Upper lobe of right lung (tissue), 1 donor: ENCODE results near the gene ZHX3. TPM values are rescaled to one million over a fixed set of nuclear protein-coding genes. Genes with fewer than 3 reads are reported as not detected.

Source experiments
- ATAC-seq: fragments of 200-7000 bp; cut with Tn5 transposase; one replicate; pipeline ENCODE4 v1.9.1; 2020; ENCODE audit warnings: mild to moderate bottlenecking, moderate library complexity
- DNase-seq: peaks from one replicate; pipeline ENCODE4 v3.0.0-alpha.2; 2020
- H3K27ac ChIP-seq: fragments of 200-600 bp; one replicate; pipeline ENCODE4 v1.8.0; 2022
- H3K27me3 ChIP-seq: fragments of 200-600 bp; one replicate; pipeline ENCODE4 v1.8.0; 2022; ENCODE audit warnings: mild to moderate bottlenecking
- H3K36me3 ChIP-seq: fragments of 200-600 bp; one replicate; pipeline ENCODE4 v1.8.0; 2022
- H3K4me1 ChIP-seq: fragments of 200-600 bp; one replicate; pipeline ENCODE4 v1.8.0; 2022
- H3K4me3 ChIP-seq: fragments of 200-600 bp; one replicate; pipeline ENCODE4 v1.8.0; 2022; ENCODE audit warnings: mild to moderate bottlenecking
- H3K9me3 ChIP-seq: fragments of 200-600 bp; one replicate; pipeline ENCODE4 v1.8.0; 2022
- CTCF ChIP-seq: fragments of 200-600 bp; IDR thresholded peaks from one replicate; pipeline ENCODE4 v1.8.0; 2022; ENCODE audit warnings: antibody characterized with exemption
- intact Hi-C: fragments of 100-400 bp; cut with DNase I; formaldehyde crosslinking; loops from one replicate; pipeline ENCODE4 v1.11.0; 2022
- long read RNA-seq: library from polyadenylated mRNA; unstranded; transcript quantifications from one replicate; pipeline ENCODE4 v2.0.0, GENCODE V29; 2021
- total RNA-seq: library from RNA; stranded (reverse); fragmentation: NEBNext Ultra II Directional; extraction: Animal tissue kit (Norgen Biotek cat#: 25700); gene quantifications from one replicate; pipeline ENCODE4 v1.2.1, GENCODE V29; 2021
- donor health status: DM: no; HTN: yes; CAD: no; lungs with severe emphysema.

ZHX3 gene
- total RNA-seq: 45.3 TPM
- long read RNA-seq, full-length matches to known transcripts: 6 of 37 reads
- long read RNA-seq, partial matches to known transcripts: 6 of 37 reads
- long read RNA-seq, other reads (novel, unspliced or antisense): 25 of 37 reads

GRCh38 chr20:41317546-41318270, at the start of gene ZHX3:
Gene ZHX3, minus strand, starts transcription at chr20:41317731. Its CDS starts 112,815 bp downstream, at chr20:41204916.
- Histone ChIP-seq H3K36me3 (no peaks in the 10 kb centered on the region), H3K27ac (peak within 1 kb of the TSS; percentile 90)
- ATAC-seq: peak; percentile 98

GRCh38 chr20:41367393-41367695, 49.8 kb upstream of the ZHX3 start:
- TF ChIP-seq CTCF: no peak
- no peak for DNase-seq
- peaks cover 42% of the 10 kb centered on the region for H3K27me3 ChIP-seq
- ATAC-seq: no peak
- H3K4me3 ChIP-seq: no peak overlapping the region
- H3K9me3 ChIP-seq: no peaks in the 10 kb centered on the region
- H3K4me1 ChIP-seq: peaks cover 6% of the 10 kb centered on the region
- intact Hi-C loops: no loop called here
- H3K27ac ChIP-seq: no peak overlapping the region
- H3K36me3 ChIP-seq: no peaks in the 10 kb centered on the region

More at GRCh38 chr20:41317546-41318270, at the start of gene ZHX3:
- Histone ChIP-seq H3K9me3 (no peaks in the 10 kb centered on the region), H3K4me1 (peaks cover 18% of the 10 kb centered on the region), H3K4me3 (peak within 1 kb of the TSS; percentile 82), H3K27me3 (no peaks in the 10 kb centered on the region)
- DNase-seq: peak; percentile 99
- no peak for TF ChIP-seq CTCF
- intact Hi-C loops: no loop called here

- Histone ChIP-seq H3K27me3 (peaks cover 42% of the 10 kb centered on the region), H3K36me3 (no peaks in the 10 kb centered on the region), H3K4me3 (peak within 1 kb of the TSS; percentile 10), H3K27ac (no peak within 1 kb of the TSS), H3K9me3 (no peaks in the 10 kb centered on the region), H3K4me1 (peaks cover 6% of the 10 kb centered on the region)
- TF ChIP-seq CTCF: no peak
- ATAC-seq (no peak), DNase-seq (no peak)
- intact Hi-C loops: no loop called here
Observed at GRCh38 chr20:41366546-41367392, 49.2 kb upstream of the ZHX3 start, which contains the start of gene EMILIN3. Gene EMILIN3, minus strand, starts transcription at chr20:41366818. Its CDS starts 184 bp downstream, at chr20:41366634.

- no peak for TF ChIP-seq CTCF
- H3K36me3 ChIP-seq: no peaks in the 10 kb centered on the region
- no peaks in the 10 kb centered on the region for H3K9me3 ChIP-seq
- no peak overlapping the region for H3K27ac ChIP-seq
- H3K27me3 ChIP-seq: peaks cover 42% of the 10 kb centered on the region
- ATAC-seq (no peak), DNase-seq (no peak)
- intact Hi-C loops: no loop called here
- peaks cover 6% of the 10 kb centered on the region for H3K4me1 ChIP-seq
- peak overlapping the region; percentile 10 for H3K4me3 ChIP-seq
Observed at GRCh38 chr20:41365777-41366545, 48.4 kb upstream of the ZHX3 start.

- intact Hi-C loops: no loop called here
- TF ChIP-seq CTCF: no peak
- Histone ChIP-seq H3K27ac (no peak overlapping the region), H3K4me1 (peaks cover 6% of the 10 kb centered on the region), H3K36me3 (no peaks in the 10 kb centered on the region), H3K27me3 (peaks cover 42% of the 10 kb centered on the region), H3K4me3 (no peak overlapping the region), H3K9me3 (no peaks in the 10 kb centered on the region)
- DNase-seq (no peak), ATAC-seq (no peak)
Observed at GRCh38 chr20:41364967-41365765, 47.6 kb upstream of the ZHX3 start.
